Kidney epithelial cell (primary cell): ENCODE measurements around the gene TFG. TPM values are rescaled to one million over a fixed set of nuclear protein-coding genes. Genes with fewer than 3 reads are reported as not detected.

Experiments
- DNase-seq: peaks from one replicate; pipeline ENCODE4 v3.0.0-alpha.2; 2010; ENCODE audit warnings: low read depth
- H3K27me3 ChIP-seq: 2 replicates; pipeline ENCODE4 v1.6.0; 2011; ENCODE audit warnings: low read length; ENCODE audit not compliant: control insufficient read depth, insufficient read depth
- H3K36me3 ChIP-seq: 2 replicates; pipeline ENCODE4 v1.5.1; 2011; ENCODE audit warnings: low read length; ENCODE audit not compliant: control insufficient read depth, insufficient read depth
- H3K4me3 ChIP-seq: 2 replicates; pipeline ENCODE4 v1.5.1; 2011; ENCODE audit warnings: low read depth, mild to moderate bottlenecking, control low read depth, low read length
- CTCF ChIP-seq: IDR thresholded peaks from 2 replicates; pipeline ENCODE4 v1.5.1; 2011; ENCODE audit warnings: mild to moderate bottlenecking, moderate library complexity, low read length, control low read depth, inconsistent platforms; ENCODE audit not compliant: insufficient read depth, poor library complexity, severe bottlenecking
- total RNA-seq: library from RNA; depleted of rRNA; stranded (reverse); fragments of >200 nt; gene quantifications from 2 replicates; pipeline ENCODE4 v1.2.3, GENCODE V29; 2015

Gene TFG
- total RNA-seq, 1 donor from 2014 or later = 116 TPM

GRCh38 chr3:100780071-100780622 lies 70.9 kb downstream of the TFG start:
- TF ChIP-seq CTCF = no peak
- H3K4me3 ChIP-seq = no peak overlapping the region
- H3K27me3 ChIP-seq = no peaks in the 10 kb centered on the region
- DNase-seq = no peak
- H3K36me3 ChIP-seq = no peaks in the 10 kb centered on the region

GRCh38 chr3:100781301-100781700 lies 72.0 kb downstream of the TFG start:
- H3K27me3 ChIP-seq = no peaks in the 10 kb centered on the region
- H3K36me3 ChIP-seq = no peaks in the 10 kb centered on the region
- TF ChIP-seq CTCF = no peak
- DNase-seq = no peak
- no peak overlapping the region for H3K4me3 ChIP-seq

DNA sequence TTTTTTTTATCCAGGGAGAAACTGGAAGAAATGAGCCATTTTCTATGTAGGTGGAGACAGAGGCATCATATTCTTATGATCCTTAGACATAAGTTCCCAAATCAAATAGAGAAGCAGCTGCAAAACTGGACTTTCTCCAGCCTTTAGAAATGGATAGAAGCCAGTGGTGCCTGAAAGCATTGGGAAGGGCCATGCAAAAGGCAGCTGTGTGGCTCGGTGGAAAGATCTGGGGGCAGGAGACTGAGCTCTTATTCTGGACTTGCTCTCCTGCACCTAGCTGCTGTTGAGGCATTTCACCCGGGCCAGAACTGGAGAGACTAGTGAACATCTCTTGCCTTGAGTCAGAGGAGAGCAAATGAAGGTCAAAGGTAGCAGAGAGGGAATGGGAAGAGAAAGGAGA lies 73.1 kb downstream of the TFG start:
- Histone ChIP-seq H3K4me3 (no peak overlapping the region), H3K36me3 (no peaks in the 10 kb centered on the region), H3K27me3 (no peaks in the 10 kb centered on the region)
- DNase-seq = no peak
- TF ChIP-seq CTCF = no peak

DNA sequence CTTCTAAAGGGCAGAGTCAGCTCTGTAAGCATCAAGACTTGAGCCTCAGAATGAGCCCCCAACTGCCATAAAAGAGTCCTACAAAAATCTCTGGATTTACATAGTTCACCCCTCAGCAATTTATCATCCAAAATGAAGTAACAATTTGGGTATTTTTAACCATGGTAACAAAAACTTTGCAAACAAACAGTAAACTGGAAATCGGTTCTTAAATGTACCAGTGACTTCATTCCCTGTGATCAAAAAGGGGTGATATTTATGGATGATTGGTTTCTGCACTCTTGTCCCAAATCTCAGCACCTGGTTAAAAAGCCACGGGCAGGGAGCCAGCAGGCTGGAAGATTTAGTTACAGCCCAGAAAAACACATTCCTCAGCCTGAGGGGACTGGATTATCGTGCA lies 73.6 kb downstream of the TFG start:
- Histone ChIP-seq H3K36me3 (no peaks in the 10 kb centered on the region), H3K27me3 (no peaks in the 10 kb centered on the region), H3K4me3 (no peak overlapping the region)
- TF ChIP-seq CTCF = no peak
- no peak for DNase-seq

GRCh38 chr3:100783619-100784018 lies 74.3 kb downstream of the TFG start:
- Histone ChIP-seq H3K4me3 (no peak overlapping the region), H3K27me3 (no peaks in the 10 kb centered on the region), H3K36me3 (no peaks in the 10 kb centered on the region)
- TF ChIP-seq CTCF = no peak
- DNase-seq = no peak

- H3K36me3 ChIP-seq = no peaks in the 10 kb centered on the region
- TF ChIP-seq CTCF = no peak
- H3K27me3 ChIP-seq = no peaks in the 10 kb centered on the region
- DNase-seq = no peak
- H3K4me3 ChIP-seq = no peak overlapping the region
These were observed 80.3 kb downstream of the TFG start for GRCh38 chr3:100789579-100789978.
